Neuronal stem cell (in vitro differentiated cells): ENCODE measurements around the gene CEP170B.

Experiments
- DNase-seq: peaks from one replicate; pipeline ENCODE4 v3.0.0-alpha.2; 2013; ENCODE audit warnings: low spot score
- H2AFZ ChIP-seq: one replicate; pipeline ENCODE4 v1.6.1; 2013; ENCODE audit warnings: mild to moderate bottlenecking, low read length, inconsistent platforms
- H2AK5ac ChIP-seq: 2 replicates; pipeline ENCODE4 v1.6.1; 2013; ENCODE audit warnings: low read depth, mild to moderate bottlenecking, inconsistent platforms, low read length, moderate library complexity, mixed read lengths
- H2BK120ac ChIP-seq: 2 replicates; pipeline ENCODE4 v1.6.1; 2013; ENCODE audit warnings: low read depth, mild to moderate bottlenecking, inconsistent platforms, low read length, moderate library complexity, mixed read lengths
- H2BK12ac ChIP-seq: one replicate; pipeline ENCODE4 v1.6.1; 2013; ENCODE audit warnings: low read length, inconsistent platforms
- H2BK15ac ChIP-seq: 2 replicates; pipeline ENCODE4 v1.6.1; 2013; ENCODE audit warnings: mild to moderate bottlenecking, low read length, inconsistent platforms, mixed read lengths
- H2BK5ac ChIP-seq: one replicate; pipeline ENCODE4 v1.6.1; 2013; ENCODE audit warnings: inconsistent platforms, mild to moderate bottlenecking, low read length, moderate library complexity
- H3K14ac ChIP-seq: one replicate; pipeline ENCODE4 v1.6.1; 2013; ENCODE audit warnings: low read length, inconsistent platforms
- H3K18ac ChIP-seq: 2 replicates; pipeline ENCODE4 v1.6.1; 2013; ENCODE audit warnings: low read length, inconsistent platforms
- H3K23ac ChIP-seq: 2 replicates; pipeline ENCODE4 v1.6.1; 2013; ENCODE audit warnings: low read depth, mild to moderate bottlenecking, mixed read lengths, low read length, inconsistent platforms; ENCODE audit not compliant: poor library complexity
- H3K27ac ChIP-seq: replicated peaks from 3 replicates; pipeline ENCODE4 v1.5.1; 2013; ENCODE audit warnings: low read length, inconsistent platforms
- H3K27me3 ChIP-seq, 3 experiments: 2 replicates each; pipeline ENCODE4 v1.6.1; 2013; ENCODE audit warnings: low read length in 3 of 3, mild to moderate bottlenecking in 2 of 3, inconsistent platforms in 1 of 3, low read depth in 1 of 3, mixed read lengths in 1 of 3, moderate library complexity in 1 of 3; ENCODE audit not compliant: control insufficient read depth in 3 of 3, insufficient read depth in 3 of 3
- H3K36me3 ChIP-seq, 2 donors: replicated peaks in 1 of 2; 2 replicates each; pipeline ENCODE4 v1.6.1; 2013; ENCODE audit warnings: low read length in 2 of 2; ENCODE audit not compliant: control insufficient read depth in 2 of 2, insufficient read depth in 2 of 2
- H3K4ac ChIP-seq: 2 replicates; pipeline ENCODE4 v1.6.1; 2013; ENCODE audit warnings: inconsistent platforms, mild to moderate bottlenecking, low read length, moderate library complexity
- H3K4me1 ChIP-seq, 2 donors: 1 replicate in 1 of 2; 2 replicates in 1 of 2; pipeline ENCODE4 v1.6.1; 2013; ENCODE audit warnings: low read length in 2 of 2, low read depth in 1 of 2; ENCODE audit not compliant: control insufficient read depth in 2 of 2, insufficient read depth in 1 of 2
- H3K4me2 ChIP-seq: one replicate; pipeline ENCODE4 v1.6.1; 2013; ENCODE audit warnings: mild to moderate bottlenecking, low read length, inconsistent platforms; ENCODE audit not compliant: insufficient read depth, poor library complexity, severe bottlenecking
- H3K4me3 ChIP-seq, 2 donors: 2 replicates each; pipeline ENCODE4 v1.5.1; 2013; ENCODE audit warnings: low read length in 2 of 2, mild to moderate bottlenecking in 2 of 2, inconsistent platforms in 1 of 2, moderate library complexity in 1 of 2
- H3K79me1 ChIP-seq: one replicate; pipeline ENCODE4 v1.6.1; 2013; ENCODE audit warnings: low read depth, mild to moderate bottlenecking, inconsistent platforms, low read length, moderate library complexity
- H3K9ac ChIP-seq: one replicate; pipeline ENCODE4 v1.6.1; 2013; ENCODE audit warnings: mild to moderate bottlenecking, low read depth, low read length, inconsistent platforms; ENCODE audit not compliant: poor library complexity
- H3K9me3 ChIP-seq, 2 donors: replicated peaks in 1 of 2; 2 replicates each; pipeline versions ENCODE3 to v1.6.1; 2013; ENCODE audit warnings: low read length in 2 of 2, mild to moderate bottlenecking in 2 of 2, inconsistent platforms in 1 of 2, low read depth in 1 of 2, mixed read lengths in 1 of 2, moderate library complexity in 1 of 2; ENCODE audit not compliant: control insufficient read depth in 2 of 2, insufficient read depth in 1 of 2
- H4K8ac ChIP-seq: one replicate; pipeline ENCODE4 v1.6.1; 2013; ENCODE audit warnings: low read depth, mild to moderate bottlenecking, inconsistent platforms, low read length, moderate library complexity
- H4K91ac ChIP-seq: one replicate; pipeline ENCODE4 v1.6.1; 2013; ENCODE audit warnings: low read length, low read depth, mild to moderate bottlenecking, inconsistent platforms; ENCODE audit not compliant: poor library complexity
- WGBS, 2 donors: extraction: QIAGEN DNeasy Blood & Tissue Kit; methylation state at CpG; one replicate each; pipeline ENCODE4 v1.1.7; 2013; ENCODE audit warnings: missing lambda C conversion rate in 2 of 2, mixed read lengths in 1 of 2; ENCODE audit not compliant: insufficient read length in 2 of 2, insufficient replicate concordance in 1 of 2; ENCODE audit errors: extremely low coverage in 2 of 2; 5-methylcytosine and 5-hydroxymethylcytosine counted together

CEP170B gene

DNA sequence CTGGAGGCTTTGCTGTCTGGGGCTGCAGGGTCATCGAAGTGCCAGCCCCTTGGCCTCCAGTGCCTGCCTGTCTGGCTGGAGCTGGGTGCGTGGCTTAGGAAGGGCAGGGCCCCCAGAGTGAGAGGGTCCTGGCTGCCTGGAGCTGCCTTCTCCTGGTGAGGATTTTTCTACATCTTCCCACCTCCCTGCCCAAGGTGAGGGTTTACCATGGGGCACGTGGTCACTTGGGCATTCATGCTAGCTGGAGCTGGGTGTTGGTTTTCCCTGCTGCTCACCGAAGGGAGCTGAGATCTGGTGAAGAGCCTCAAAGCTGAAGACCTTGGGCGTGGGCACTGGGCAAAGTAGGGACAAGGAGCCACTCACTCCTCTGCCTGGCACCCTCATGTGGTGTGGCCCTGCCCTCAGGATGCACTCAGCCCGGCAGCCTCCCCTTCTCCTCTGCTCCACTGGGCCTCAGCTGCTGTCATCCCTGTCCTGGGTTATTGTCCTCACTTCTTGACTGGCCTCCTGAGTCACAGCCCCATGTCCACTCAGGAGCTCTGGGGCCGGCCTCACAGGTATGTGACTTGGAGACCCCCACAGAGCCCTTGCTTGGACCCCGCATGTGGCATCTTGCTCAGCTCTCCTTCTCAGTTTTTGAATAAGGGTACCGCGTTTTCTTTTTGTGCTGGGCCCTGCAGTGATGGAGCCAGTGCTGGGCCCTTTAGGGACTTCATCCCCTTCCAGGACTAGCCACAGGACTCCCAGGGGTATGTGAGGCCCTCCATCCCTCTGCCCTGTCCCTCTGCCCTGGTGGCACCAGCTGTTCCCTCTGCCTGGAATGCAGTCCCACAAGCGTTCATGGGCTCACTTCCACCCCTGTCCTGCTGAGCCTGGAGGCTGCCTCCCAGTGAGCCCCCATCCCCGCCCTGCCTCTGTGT is 1.6 kb downstream of the CEP170B start:
- Histone ChIP-seq H3K9ac (peak overlapping the region; percentile 91), H2BK12ac (no peak overlapping the region), H3K18ac (peak overlapping the region; percentile 39), H2BK15ac (peak overlapping the region; percentile 95), H3K23ac (peak overlapping the region; percentile 85), H2AFZ (peak overlapping the region; percentile 95), H3K27me3 (peaks cover 9 to 38% (median 29%) of the 10 kb centered on the region in 3 experiments), H3K4me3 (peak overlapping the region; percentile 55 to 89), H3K4ac (no peak overlapping the region), H3K4me2 (peak overlapping the region; percentile 98), H3K79me1 (peaks cover 11% of the 10 kb centered on the region), H2AK5ac (peak overlapping the region; percentile 92), H3K14ac (peak overlapping the region; percentile 11), H2BK5ac (peak overlapping the region; percentile 66), H3K36me3 (no peaks in the 10 kb centered on the region), H3K27ac (no peak overlapping the region), H4K8ac (no peak overlapping the region), H3K9me3 (peaks cover 0 to 2% of the 10 kb centered on the region in 2 donors), H4K91ac (no peak overlapping the region), H2BK120ac (no peak overlapping the region), H3K4me1 (peaks cover 6 to 9% of the 10 kb centered on the region in 2 donors)
- DNase-seq = no peak
- no CpG with 5 or more reads among the region's 12 CpGs for WGBS, 2 donors

DNA sequence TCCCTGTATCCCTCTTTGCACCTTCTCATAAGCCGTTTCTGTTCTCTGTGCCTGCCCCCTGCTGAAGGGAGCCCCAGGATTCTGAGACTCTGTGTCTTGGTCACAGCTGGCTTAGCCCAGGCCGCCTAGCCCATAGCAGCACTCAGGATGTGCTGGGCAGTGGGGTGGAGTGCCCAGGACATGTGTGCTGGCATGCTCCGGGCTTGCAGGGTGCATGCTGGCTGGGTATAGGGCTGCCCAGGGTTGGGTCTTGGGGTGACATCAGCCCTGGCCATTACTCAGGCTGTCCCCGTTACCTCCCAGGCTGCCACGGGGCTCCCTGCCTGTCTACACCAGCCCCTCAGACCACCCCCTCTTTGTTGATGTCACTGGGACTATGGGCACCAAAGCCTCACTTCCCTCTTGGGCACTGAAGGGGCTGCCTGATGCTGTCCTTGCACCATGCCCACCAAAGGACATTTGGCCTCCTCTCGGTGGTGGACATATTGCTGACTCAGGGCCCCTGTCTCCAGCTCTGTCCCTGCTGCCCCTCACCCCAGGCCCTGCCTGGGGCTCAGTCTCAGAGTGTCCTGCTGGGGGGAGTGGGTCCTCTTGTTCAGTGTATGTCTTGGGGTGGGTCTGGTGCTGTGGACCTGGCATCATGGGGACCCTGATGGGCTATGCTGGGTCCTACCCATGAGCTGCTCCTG is 2.4 kb downstream of the CEP170B start:
- H2AK5ac ChIP-seq = peak overlapping the region; percentile 92
- H2BK12ac ChIP-seq = peak overlapping the region; percentile 41
- H3K18ac ChIP-seq = peak overlapping the region; percentile 17
- H3K9ac ChIP-seq = no peak overlapping the region
- peak overlapping the region; percentile 49 for H2BK15ac ChIP-seq
- H3K14ac ChIP-seq = peak overlapping the region; percentile 21
- H4K8ac ChIP-seq = no peak overlapping the region
- no peak overlapping the region for H4K91ac ChIP-seq
- H3K79me1 ChIP-seq = peaks cover 18% of the 10 kb centered on the region
- no peak overlapping the region for H3K4ac ChIP-seq
- H2BK5ac ChIP-seq = peak overlapping the region; percentile 66
- DNase-seq = no peak
- H3K27me3 ChIP-seq = peaks cover 9 to 35% (median 29%) of the 10 kb centered on the region in 3 experiments
- peaks cover 6 to 12% of the 10 kb centered on the region in 2 donors for H3K4me1 ChIP-seq
- H2AFZ ChIP-seq = no peak overlapping the region
- H3K23ac ChIP-seq = peak overlapping the region; percentile 85
- H3K4me2 ChIP-seq = no peak overlapping the region
- peak overlapping the region in 1 of 2 donors; percentile 7 for H3K4me3 ChIP-seq
- no peaks in the 10 kb centered on the region for H3K36me3 ChIP-seq
- H3K27ac ChIP-seq = no peak overlapping the region
- H3K9me3 ChIP-seq = no peaks in the 10 kb centered on the region
- WGBS, 2 donors = no CpG with 5 or more reads among the region's 6 CpGs
- no peak overlapping the region for H2BK120ac ChIP-seq

DNA sequence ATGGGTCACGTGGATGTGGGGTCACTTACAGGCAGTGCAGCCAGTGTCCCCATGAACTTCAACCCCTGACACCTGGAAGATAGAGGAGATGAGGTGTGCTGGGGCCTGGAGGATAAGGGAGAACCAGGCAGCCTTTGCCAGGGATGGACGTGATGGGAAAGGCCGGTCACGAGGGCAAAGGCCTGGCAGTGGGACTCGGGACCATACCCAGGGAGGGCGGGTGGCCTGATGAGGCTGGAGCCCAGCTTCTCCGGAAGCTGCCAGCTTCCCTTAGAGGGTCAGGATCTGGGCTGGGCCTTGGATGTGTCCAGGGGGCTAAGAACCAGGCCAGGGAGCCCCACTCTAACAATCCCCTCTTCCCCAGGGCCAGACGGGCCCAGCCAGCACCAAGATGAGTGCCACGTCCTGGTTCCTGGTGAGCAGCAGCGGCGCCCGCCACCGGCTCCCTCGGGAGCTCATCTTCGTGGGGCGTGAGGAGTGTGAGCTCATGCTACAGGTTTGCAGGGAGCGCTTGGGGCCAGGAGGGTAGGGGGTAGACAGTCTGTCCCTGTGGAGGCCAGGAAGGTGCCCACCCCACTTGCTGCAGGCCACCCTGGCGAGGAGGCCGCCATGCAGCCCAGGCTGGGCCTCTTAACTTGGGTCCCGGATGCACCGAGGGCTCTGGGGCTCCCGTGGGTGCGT is 3.1 kb downstream of the CEP170B start:
- Histone ChIP-seq H2BK15ac (peak overlapping the region; percentile 49), H3K9me3 (no peaks in the 10 kb centered on the region), H3K36me3 (no peaks in the 10 kb centered on the region), H2BK5ac (no peak overlapping the region), H3K4me1 (peaks cover 6 to 13% of the 10 kb centered on the region in 2 donors), H3K27ac (no peak overlapping the region), H4K91ac (no peak overlapping the region), H2AK5ac (peak overlapping the region; percentile 92), H2BK120ac (no peak overlapping the region), H3K18ac (no peak overlapping the region), H3K79me1 (peaks cover 20% of the 10 kb centered on the region), H2BK12ac (no peak overlapping the region), H3K14ac (no peak overlapping the region), H3K23ac (no peak overlapping the region), H4K8ac (no peak overlapping the region), H3K4me3 (no peak overlapping the region), H3K9ac (no peak overlapping the region), H3K27me3 (peaks cover 9 to 28% (median 24%) of the 10 kb centered on the region in 3 experiments), H3K4me2 (no peak overlapping the region), H3K4ac (no peak overlapping the region), H2AFZ (no peak overlapping the region)
- no peak for DNase-seq
- no CpG with 5 or more reads among the region's 23 CpGs for WGBS, 2 donors
